ENCODE measurements around the gene GPER1.
"Not testable (repeated sequence)": the region's sequence is repeated elsewhere in the genome, so short reads cannot be mapped to it uniquely, and the experiment has no call there.

The GPER1 gene

GRCh38 chr7:1087952-1088920 is at the start of gene GPER1:
GPER1 (plus strand) TSS chr7:1088113; CDS start chr7:1091729, 3,616 bp downstream.
- no peak for DNase-seq (ENCODE audit: low spot score)

DNA sequence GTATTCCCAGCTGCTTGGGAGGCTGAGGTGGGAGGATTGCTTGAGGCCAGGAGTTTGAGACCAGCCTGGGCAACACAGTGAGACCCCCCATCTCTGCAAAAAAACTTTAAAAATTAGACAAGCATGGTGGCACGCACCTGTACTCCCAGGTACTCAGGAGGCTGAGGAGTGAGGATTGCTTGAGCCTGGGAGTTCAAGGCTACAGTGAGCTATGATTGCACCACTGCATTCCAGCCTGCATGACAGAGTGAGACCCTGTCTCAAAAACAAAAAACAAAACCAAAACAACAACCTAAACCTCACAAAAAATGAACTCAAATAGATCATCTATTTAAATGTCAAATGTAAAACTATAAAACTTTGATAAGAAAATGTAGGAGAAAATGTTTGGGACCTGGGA is 47.7 kb upstream of the GPER1 start:
- DNase-seq (ENCODE audit: low spot score) = not testable (repeated sequence)

GRCh38 chr7:1040790-1041189 is 47.1 kb upstream of the GPER1 start:
- DNase-seq (ENCODE audit: low spot score) = no peak

GRCh38 chr7:1041551-1042491 is 46.1 kb upstream of the GPER1 start:
- no peak for DNase-seq (ENCODE audit: low spot score)

GRCh38 chr7:1042492-1042833 is 45.5 kb upstream of the GPER1 start:
- no peak for DNase-seq (ENCODE audit: low spot score)

DNA sequence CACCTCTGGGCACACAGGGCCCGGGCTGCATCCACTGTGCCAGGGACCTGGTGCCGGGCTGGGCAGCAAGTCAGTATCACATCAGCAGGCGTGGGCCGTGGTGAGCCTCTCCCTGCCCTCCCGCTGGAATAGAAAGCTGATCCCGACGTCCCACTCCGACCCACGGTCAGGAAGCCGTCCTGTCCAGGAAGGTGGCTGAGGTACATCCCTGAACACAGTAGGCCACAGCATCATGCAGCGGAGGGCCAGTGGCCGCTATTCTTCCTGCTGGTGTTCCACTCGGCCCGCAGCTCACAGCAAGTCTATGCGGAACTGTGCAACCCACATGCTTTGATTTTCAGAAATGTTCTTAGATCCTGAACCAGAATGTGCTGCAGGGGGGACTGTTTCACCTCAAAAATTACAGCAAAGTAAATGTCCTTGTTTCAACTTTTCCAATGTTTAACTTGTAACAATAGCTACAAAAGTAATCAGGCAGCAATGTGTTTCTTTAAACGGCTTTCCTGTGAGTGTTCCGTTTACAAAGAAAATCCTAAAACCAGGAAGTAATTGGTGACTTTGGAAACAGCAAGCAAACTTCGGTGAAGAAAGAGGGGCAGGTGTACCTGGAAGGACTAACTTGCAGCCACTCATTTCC is 44.2 kb upstream of the GPER1 start:
- peak; percentile 31 for DNase-seq (ENCODE audit: low spot score)

DNA sequence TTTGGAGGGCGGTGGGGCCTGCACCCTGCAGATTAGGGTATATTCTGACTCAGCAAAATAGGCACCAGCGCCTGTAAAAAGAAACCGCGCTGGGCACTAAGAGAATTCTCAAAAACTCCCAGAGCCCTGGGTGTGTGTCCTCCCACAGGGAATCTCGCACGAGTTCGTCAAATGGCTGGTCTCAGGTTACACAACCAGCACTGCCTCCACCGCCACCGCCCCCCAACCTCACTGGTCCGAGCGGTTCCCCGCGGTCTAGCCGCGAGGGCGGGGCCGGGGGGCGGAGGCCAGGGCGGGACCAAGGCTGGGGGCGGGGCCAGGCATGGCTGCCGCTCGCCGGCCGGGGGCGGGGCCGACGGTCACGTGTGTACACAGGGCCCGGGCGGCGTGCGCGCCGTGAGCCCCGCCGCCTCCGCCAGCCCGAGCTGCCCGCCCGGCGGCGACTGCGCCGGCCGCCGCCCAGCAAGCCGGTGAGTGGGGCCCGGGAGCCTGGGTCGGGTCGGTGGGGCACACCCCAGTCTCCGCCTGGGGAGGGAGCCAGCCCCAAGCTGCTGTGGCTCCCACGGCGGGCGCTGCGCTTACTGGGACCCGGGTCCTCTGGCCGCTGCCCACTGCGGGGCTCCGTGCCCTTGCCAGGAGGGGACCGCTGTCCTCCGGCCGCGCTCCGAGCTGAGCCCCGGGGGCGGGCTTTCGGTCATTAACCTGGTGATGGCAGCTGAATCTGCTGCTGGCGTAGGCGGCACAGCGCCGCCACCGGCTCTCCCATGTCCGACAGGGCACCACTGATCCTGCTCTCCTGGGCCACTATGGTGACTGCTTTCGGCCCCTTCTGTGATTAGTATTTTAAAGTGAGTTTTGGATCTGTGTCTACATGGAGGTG is 43.5 kb upstream of the GPER1 start, which contains the start of gene GPR146:
Gene GPR146, plus strand, starts transcription at position 358 of the 880 bp plus-strand sequence. CDS start 12,970 bp downstream, outside the sequence.
- peak; percentile 84 for DNase-seq (ENCODE audit: low spot score)

DNA sequence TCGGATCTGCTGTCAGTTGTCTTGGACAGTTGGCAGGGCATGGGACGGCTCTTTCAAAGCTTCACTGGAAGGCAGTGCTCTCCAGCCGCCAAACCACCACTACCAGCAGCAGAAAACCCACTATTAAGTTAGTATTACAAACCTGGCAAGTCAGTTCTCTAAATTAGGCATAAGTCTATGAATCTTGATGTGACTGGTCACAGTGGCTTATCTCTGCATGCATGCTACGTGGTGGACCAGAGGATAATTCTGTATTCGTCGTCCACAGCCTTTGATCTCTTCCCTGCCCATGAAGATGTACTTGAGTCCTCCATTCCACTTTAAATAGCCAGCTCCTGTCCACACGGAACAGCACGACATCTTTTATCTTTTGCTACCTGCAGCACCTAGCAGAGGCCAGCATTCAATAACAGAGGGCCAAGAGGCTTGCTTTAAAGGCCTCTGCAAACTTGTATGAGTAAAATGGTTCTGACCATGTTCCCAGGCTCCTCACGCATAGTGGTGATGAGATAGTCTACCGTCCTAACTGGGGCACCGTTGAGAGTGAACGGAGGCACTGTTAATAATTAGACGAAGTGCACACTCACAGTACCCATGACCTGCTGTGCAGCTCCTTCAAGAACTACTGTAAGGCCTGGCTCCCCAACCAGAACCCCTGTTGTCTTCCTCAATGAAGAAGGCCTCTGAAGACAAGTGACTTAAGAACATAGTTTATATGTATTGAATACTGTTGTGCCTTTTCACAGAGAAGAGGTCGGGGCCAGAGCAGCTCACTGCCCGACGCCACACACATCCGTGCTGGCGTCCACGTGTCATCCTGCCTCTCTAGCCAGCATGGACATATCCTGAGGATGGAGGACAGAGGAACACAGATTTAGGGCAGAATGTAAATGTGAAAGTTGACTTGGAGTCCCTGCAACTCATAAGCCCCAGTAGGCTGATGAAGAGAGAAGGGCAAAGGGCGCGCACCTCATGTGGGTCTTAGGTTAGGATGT is 42.5 kb upstream of the GPER1 start:
- no peak for DNase-seq (ENCODE audit: low spot score)

DNA sequence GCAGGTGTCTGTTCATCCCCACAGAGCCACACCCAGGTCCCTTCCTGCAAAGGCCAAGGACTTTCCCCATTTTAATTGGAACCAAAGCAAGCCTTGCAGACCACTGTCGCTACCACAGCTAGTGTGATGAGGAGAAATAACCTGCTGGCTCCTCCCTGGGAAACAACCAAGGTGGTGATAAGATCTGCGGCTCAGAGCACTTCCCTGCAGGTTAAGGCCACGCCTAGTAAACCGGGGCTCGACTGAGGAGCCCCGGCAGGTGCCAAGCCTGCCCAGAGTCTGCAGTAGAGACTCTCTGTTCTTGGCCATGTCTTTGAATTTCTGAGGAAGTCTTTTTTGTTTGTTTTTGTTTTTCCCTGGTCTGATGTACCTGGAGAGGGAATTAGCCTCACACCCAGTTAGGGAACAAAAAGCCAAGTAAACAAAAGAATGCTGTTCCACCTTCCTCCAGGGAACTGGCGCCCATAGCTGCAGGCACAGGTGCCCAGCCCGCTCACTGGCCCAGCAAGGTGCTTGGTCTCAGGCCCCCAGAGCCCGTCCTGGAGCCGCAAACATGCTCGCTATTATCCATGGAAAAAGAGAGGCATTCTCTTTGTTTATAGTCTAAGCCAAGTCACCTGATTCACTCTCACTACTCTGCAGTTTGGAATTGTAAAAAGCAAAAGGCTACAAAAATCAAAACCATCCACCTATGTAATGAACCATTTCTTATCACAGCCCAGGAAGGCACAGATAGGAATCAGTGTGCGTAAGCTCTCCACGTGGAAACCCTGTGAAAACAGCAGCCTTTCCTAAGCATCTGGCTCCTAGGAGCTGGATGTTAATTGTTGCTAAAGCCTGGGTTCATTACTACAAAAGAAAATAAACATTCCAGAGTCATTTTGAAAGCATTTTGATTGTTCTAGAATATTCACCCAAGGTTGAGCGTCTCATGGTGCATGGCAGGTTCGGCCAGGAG is 40.9 kb upstream of the GPER1 start:
- no peak for DNase-seq (ENCODE audit: low spot score)

GRCh38 chr7:1049006-1049741 is 38.7 kb upstream of the GPER1 start:
- DNase-seq (ENCODE audit: low spot score) = no peak

GRCh38 chr7:1049801-1050200 is 38.1 kb upstream of the GPER1 start:
- DNase-seq (ENCODE audit: low spot score) = no peak

DNA sequence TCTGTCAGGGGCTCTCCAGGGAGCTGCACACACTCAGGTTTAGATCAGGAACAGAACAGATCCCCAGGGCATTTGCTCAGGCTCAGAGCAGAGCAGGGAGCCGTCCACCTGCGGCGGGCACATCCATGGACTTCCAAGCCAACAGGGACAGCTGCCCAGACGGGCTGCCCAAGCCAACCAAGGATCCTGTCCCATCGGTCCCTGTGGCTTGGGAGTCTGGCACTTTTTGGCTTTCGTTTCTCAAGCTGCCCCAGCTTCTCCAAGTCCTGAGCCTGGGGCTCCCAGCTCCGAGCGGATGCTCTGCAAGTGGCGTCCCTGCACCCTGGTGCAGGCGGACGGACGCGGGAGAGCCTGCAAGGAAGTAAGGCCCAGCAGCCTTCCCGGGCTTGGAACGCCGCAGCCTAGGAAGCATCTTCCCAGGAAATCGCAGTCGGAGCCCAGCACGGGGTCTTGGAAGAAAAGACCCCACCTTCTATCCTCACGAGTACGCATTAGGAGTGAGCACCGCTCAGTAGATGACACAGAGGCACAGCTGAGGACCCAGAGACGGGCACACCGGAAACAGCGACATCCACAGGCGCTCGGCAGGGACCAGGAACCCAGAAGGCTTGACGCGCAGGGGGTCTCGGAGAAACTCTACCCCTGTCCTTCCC is 37.5 kb upstream of the GPER1 start:
- no peak for DNase-seq (ENCODE audit: low spot score)

DNA sequence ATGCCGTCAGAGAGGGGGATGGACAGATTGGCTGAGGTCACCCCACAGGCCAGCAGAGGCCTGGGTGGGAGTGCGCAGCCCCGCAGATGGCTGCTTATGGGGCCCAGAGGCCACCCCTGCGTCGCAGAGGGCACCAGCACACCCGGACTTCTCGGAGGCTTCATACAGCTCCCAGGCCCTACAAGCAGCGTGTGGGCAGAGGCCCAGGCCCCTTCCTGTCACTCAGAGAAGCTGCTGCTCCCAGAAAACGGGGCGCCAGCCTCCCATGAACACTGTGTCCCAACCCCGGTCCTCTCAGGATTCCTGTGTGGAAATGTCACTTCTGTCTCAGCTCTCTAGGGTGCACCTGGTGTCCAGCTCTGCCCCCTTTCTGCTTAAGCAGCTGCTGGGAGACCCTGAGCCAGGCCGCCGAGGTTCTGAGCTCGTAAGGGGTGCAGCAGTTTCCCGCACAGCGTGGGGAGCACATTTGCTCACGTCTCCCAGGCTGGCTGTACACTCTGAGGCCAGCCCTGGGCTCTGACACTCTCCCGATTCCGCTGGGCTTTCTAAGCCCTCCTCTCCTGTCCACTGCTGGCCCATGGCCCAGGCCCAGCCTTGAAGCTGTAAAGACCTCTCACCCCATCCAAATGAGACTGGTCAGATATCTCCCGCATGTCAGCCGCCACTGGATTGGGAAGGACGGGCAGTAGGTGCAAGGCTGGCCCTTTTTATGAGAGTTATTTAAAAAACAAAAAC is 36.8 kb upstream of the GPER1 start:
- DNase-seq (ENCODE audit: low spot score) = no peak

GRCh38 chr7:1052031-1052818 is 35.7 kb upstream of the GPER1 start:
- no peak for DNase-seq (ENCODE audit: low spot score)

DNA sequence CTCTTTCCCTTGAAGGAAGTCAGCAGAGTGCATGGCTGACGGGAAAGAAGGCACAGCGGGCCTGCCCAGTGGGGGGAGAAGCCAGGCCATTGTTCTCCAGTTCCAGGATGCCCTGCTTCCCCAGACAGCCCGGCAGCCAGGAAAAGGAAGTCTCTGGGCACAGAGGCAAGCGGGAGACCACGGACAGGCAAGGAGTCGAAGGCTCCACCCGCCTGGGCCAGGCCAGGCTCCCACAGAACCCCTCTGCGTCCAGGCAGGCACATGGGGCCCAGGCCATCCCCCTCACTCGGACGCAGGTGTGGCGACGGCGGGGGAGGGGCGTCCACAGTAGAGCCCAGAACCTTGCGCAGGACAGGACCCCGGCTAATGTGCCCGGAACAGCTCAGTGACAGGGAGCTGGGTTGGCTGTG is 34.9 kb upstream of the GPER1 start:
- no peak for DNase-seq (ENCODE audit: low spot score)

All from pons (tissue), 1 donor.